ENCODE data around the gene GUCA2A.
"Not testable (repeated sequence)": the region's sequence is repeated elsewhere in the genome, so short reads cannot be mapped to it uniquely, and the experiment has no call there.

Gene GUCA2A

GRCh38 chr1:42164551-42165420, at the start of gene GUCA2A:
GUCA2A (minus strand) TSS chr1:42164745; CDS start chr1:42164712, 33 bp downstream.
- no peak for DNase-seq (ENCODE audit: low read depth)

DNA sequence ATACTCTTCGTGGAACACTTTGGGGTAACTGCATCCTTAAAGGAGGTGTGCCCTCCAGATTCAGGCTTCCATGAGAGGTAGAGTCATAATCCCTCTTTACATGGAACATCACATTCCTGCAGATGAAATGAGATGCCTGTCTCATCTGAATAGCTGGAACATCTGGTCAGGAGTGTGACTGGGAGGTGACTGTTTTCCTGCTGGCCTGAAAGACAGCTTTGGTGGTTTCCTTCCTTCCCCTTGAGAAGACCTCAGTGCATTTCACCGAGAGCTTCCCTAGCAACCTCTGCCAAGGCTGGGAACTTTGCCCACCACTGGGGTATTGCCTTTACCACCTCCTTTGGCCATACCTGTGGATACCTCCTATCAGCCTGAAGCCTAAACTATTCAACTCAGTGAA, 46.7 kb upstream of the GUCA2A start:
- DNase-seq (ENCODE audit: low read depth), result no peak

- DNase-seq (ENCODE audit: low read depth), result no peak
Measured at GRCh38 chr1:42210421-42211133, 46.0 kb upstream of the GUCA2A start.

- DNase-seq (ENCODE audit: low read depth), result no peak
Measured at GRCh38 chr1:42209526-42210251, 45.1 kb upstream of the GUCA2A start.

- not testable (repeated sequence) for DNase-seq (ENCODE audit: low read depth)
Measured at GRCh38 chr1:42206930-42207329, 42.4 kb upstream of the GUCA2A start.

DNA sequence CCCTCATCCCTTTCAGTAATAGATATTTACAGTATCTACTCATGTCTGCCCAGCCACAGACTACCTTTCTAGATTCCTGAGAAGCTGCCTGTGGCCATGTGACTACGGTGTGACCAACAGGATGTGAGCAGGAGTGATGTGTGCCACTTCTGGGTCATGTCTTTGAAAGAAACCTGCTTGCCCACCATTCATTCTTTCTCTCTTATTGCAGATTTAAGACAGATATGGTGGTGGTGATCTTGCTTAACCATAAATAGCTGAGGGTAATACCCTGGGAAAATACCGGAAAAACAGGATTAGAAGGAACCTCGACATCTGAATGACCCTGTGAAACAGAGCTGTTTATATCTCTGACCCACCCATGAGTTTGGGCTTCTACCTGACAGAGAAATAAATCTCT, 41.6 kb upstream of the GUCA2A start:
- DNase-seq (ENCODE audit: low read depth), result no peak

- no peak for DNase-seq (ENCODE audit: low read depth)
Measured at GRCh38 chr1:42201986-42202385, 37.4 kb upstream of the GUCA2A start.

GRCh38 chr1:42198251-42198650, 33.7 kb upstream of the GUCA2A start:
- no peak for DNase-seq (ENCODE audit: low read depth)

- DNase-seq (ENCODE audit: low read depth), result no peak
Measured at GRCh38 chr1:42195841-42196240, 31.3 kb upstream of the GUCA2A start.

DNA sequence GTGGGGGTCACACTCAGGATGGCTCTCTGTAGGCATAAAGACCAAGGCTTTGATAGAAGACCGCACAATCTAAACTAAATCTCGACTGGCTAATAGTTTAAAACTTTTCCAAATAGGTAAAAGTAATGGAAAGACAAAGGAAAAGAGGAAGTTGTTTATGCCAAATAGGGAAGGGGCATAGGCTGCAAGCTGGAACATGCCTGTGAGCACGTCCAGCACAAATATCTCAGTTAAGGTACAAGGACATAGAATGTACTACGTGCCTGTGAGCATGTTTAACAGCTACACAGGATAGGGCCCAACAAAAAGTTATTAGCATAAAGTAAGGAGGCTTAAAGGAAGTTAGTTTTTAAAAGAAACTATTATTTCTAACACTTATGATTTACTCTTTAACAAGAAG, 27.6 kb upstream of the GUCA2A start:
- DNase-seq (ENCODE audit: low read depth), result no peak

DNA sequence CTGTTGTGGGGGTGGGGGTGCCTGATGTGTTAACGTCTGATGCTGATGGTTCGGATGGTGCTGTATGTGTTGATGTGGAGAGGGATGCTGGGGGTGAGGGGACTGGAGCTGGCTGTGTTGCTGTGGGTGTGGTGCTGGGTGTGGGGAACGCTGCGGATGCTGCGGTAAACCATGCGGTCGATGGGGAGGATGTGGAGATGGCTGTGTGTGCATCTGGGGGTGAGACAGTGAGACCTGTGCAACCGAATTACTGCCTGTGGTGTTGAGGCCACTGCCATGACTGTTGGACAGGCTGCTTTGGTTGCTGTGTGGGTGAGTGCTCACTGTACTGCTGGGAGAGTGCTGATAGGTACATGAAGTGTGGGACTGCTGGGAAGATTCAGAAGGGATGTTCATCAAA, 26.8 kb upstream of the GUCA2A start:
- no peak for DNase-seq (ENCODE audit: low read depth)

DNA sequence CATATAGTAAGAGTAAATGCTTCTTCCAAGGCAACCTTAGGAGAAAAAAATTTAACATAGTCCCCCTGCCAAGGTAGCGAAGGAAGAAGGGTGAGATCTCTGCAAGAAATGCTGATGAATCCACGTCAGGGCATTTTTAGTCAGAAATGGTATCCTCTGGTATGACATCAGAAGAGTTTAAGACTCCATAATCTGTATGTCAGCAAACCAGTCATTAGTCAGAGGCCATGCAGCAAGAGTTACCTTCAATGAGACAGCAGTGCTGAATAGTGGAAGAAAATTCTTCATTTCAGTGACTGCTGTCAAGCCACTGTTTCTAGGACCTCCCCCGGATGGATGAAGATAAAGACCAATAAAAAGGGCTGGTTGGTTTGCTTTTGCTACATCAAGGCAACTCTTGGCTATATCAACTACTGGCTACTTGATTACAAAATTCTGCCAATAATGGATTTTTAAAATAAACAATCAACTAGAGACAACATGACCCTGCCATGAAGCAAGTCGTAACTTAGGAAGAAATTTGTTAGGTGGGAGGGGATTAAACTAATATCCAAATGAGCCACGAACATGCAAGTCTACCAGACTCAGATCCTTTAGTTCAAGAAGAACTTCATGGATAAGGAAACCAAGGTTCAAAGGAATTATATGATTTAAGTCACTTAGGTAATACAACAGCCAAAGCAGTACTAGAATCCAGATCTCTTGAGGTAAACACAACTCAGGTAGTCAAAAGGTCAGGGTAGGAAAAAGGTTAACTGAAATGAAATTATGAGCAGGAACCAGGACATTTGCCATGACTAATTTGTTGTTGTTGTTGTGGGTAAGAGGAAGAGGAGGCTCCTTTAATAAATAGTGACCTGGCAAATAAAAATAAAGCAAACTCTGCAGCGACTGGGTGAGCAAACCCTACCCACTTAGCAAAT, 25.6 kb upstream of the GUCA2A start:
- DNase-seq (ENCODE audit: low read depth), result no peak

DNA sequence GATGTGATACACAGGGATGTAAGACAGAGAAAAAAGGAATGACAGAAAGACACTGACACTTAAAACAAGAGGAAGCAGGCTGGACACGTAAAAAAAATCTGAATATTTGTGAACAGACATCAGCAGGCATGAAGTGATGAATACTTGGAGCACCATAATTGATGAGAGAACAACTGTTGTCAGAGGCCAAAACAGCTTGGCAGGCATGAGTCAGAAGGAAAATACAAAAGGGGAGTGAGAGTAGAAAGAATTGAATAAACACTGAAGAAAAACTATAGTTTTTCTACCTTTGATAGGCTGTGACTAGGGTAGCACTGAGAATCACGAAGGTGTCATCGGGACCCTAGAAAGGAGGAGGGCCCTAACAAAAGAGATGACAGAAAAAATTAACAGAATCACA, 21.6 kb upstream of the GUCA2A start:
- no peak for DNase-seq (ENCODE audit: low read depth)

DNA sequence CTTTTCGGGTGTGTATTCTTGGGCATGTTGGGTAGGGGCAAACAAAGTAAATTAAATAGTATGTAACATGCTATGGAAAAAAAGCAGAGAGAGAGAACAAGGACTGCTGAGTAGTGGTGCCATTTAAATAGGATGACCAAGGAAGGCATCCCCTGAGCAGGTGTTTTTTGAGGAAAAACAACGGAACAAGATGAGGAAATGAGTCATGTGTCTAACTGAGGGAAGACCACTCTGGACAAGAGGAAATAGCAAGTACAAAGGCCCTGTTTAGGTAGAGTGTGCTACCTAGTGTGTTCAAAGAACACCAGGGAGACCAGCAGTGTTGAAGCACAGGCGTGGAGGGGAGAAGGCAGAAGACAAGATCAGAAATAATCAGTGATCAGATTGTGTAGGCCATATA, 20.1 kb upstream of the GUCA2A start:
- no peak for DNase-seq (ENCODE audit: low read depth)

GRCh38 chr1:42183957-42184268, 19.4 kb upstream of the GUCA2A start:
- no peak for DNase-seq (ENCODE audit: low read depth)

GRCh38 chr1:42183210-42183956, 18.8 kb upstream of the GUCA2A start:
- DNase-seq (ENCODE audit: low read depth), result no peak

DNA sequence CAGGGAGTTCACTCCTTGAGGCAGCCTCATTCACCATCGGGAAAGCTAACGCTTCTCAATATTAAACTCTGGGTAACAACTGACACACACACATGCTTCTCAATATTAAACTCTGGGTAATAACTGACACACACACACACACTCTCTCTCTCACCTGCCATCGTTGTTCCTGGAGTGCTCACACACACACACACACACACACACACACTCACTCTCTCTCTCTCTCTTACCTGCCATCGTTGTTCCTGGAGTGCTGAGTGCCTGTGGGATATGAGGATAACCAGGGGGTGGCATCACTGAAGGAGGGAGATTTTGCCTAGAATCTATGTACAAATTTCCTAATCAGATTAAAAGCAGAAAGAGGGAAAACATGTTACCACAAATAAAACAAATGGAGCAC, 17.1 kb upstream of the GUCA2A start:
- DNase-seq (ENCODE audit: low read depth), result no peak

GRCh38 chr1:42179900-42180329, 15.4 kb upstream of the GUCA2A start:
- no peak for DNase-seq (ENCODE audit: low read depth)

GRCh38 chr1:42179275-42179674, 14.7 kb upstream of the GUCA2A start:
- no peak for DNase-seq (ENCODE audit: low read depth)

- no peak for DNase-seq (ENCODE audit: low read depth)
Measured at GRCh38 chr1:42178249-42178648, 13.7 kb upstream of the GUCA2A start.

DNA sequence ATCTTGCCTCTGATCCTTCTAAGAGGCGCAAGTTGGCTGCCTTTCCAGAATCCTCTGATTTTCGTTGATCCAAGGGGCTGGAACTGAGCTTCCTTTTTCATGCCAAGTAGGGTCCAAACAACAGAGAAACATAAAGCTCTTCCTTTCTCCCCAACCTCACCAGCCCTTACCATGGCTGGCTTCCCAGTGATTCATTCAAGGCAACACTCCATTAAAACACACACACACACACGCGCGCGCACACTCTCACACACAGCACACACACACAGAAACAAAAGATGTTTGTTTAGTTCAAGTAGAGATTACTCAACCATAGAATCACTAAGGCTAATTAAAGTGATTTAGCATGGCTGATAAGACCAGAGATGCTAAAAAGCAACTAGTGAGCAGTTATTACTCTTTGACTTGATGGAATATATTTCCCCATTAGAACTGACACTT, 13.0 kb upstream of the GUCA2A start:
- no peak for DNase-seq (ENCODE audit: low read depth)
